Choroid plexus epithelial cell (primary cell): Measurements from ENCODE around the gene RGS6.

Experiments used
- DNase-seq: peaks from one replicate; pipeline ENCODE4 v3.0.0-alpha.2; 2010; ENCODE audit warnings: low read depth
- H3K4me3 ChIP-seq: 2 replicates; pipeline ENCODE4 v1.5.1; 2011; ENCODE audit warnings: low read depth, mild to moderate bottlenecking, control low read depth, low read length, moderate library complexity
- CTCF ChIP-seq: conservative IDR thresholded peaks from 2 replicates; pipeline ENCODE4 v1.5.1; 2011; ENCODE audit warnings: low read depth, mild to moderate bottlenecking, control low read depth, inconsistent platforms, low read length, moderate library complexity

RGS6 gene

DNA sequence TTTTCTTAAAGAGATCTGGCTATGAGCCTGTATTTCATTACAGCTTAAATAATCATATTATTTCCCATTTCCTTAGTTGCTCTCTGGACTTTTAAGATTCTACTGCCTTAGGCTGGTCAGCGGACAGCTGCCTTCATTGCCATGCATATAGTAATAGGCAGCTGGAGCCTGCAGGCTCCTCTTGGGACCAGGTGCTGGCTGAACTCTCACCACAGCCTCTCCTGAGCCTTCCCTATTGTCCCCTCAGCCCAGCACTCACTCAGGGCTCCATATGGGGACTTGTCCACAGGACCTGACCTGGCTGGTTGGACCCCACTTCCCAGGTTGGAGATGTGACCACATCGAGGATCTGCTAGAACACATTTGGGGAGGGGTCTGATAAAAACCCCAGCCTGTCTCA, 556.3 kb downstream of the RGS6 start:
- no peak for DNase-seq
- no peak overlapping the region for H3K4me3 ChIP-seq
- no peak for TF ChIP-seq CTCF

DNA sequence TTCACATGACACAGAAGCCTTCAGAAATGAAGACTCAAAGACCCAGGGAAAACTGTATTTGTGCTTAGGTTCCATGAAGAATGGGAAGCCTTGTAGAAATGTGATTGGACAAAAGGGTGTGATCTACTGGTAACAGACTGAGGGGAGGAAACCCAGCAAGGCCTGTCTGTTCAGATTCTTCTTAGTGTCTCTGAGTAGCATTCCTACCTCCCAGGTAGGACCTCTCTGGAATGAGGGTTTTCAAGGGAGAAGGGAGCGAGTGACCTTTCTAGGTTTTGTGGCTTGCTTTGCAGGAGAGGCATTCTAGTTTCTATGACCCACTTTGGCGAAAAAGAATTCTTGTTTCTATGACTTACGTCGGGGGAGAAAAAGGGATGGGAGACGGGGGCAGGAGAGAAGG, 560.0 kb downstream of the RGS6 start:
- DNase-seq = no peak

DNA sequence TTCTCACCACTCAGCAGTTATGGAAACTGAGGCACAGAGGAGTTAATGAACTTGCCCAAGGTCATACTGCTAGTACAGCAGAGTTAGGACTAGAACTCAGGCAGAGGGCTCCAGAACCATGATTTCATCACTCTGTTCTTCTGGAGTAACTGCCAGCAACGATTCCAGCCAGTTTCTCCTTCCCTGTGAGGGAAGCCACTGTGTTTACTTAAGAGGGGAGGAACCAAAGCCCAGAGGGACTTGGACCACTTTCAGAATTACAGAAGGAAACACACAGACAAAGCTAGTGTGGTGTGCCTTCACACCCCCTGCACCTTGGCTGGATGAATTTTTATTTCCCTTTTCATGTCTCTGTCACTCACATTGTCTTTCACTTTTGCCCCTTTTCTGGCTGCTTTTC, 563.4 kb downstream of the RGS6 start:
- DNase-seq = peak; percentile 23
- no peak overlapping the region for H3K4me3 ChIP-seq
- TF ChIP-seq CTCF = no peak

More for the DNA sequence above, 560.0 kb downstream of the RGS6 start:
- no peak overlapping the region for H3K4me3 ChIP-seq
- TF ChIP-seq CTCF = no peak

DNA sequence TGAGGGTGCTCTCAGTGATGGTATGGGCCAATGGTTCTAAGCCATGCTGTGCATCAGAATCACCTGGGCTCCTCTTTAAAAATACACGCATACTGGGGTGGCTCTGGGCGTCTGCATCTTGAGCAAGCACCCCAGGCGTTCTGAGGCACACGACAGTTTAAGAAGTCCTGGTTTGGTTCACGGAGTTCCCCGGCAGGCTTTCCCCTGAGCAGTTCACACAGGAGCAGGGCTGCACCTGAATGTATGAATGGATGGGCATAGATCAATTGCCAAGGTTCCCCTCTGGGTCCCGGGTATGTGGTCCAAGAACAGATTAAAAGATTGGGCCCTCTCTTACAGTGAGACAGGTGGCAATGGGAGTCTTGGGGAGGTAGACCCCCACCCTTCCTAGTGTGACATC, 566.4 kb downstream of the RGS6 start:
- DNase-seq = no peak
- no peak overlapping the region for H3K4me3 ChIP-seq
- no peak for TF ChIP-seq CTCF

GRCh38 chr14:72499746-72500145, 567.5 kb downstream of the RGS6 start:
- no peak for TF ChIP-seq CTCF
- DNase-seq = no peak
- H3K4me3 ChIP-seq = no peak overlapping the region

GRCh38 chr14:72500234-72500838, 568.1 kb downstream of the RGS6 start:
- no peak overlapping the region for H3K4me3 ChIP-seq

More at GRCh38 chr14:72500234-72500838, 568.1 kb downstream of the RGS6 start:
- no peak for DNase-seq
- no peak for TF ChIP-seq CTCF
